HepG2 (cell line): Measurements from ENCODE around the gene LRBA. TPM values are rescaled to one million over a fixed set of nuclear protein-coding genes. Genes with fewer than 3 reads are reported as not detected.

ENCODE experiments used
- ELF3 ChIP-seq: IDR thresholded peaks from 2 replicates; pipeline ENCODE4 v1.6.1; 2016; ENCODE audit warnings: missing genetic modification reagents, missing compliant biosample characterization
- FOXA3 ChIP-seq: IDR thresholded peaks from 2 replicates; pipeline ENCODE4 v1.6.1; 2016; ENCODE audit warnings: missing genetic modification reagents, missing compliant biosample characterization
- FOXK2 ChIP-seq: fragments of 450-650 bp; IDR thresholded peaks from 2 replicates; pipeline ENCODE4 v1.6.1; 2016
- GFI1 ChIP-seq: sonication (generic); formaldehyde crosslinking; IDR thresholded peaks from 2 replicates; pipeline ENCODE4 v1.5.0; 2020; ENCODE audit warnings: missing genetic modification reagents, mild to moderate bottlenecking, borderline replicate concordance
- HNRNPH1 ChIP-seq: fragments of 200-400 bp; formaldehyde crosslinking; optimal IDR thresholded peaks from 2 replicates; pipeline ENCODE3; 2017; ENCODE audit warnings: mild to moderate bottlenecking, low read depth, low read length
- IRF2 ChIP-seq: IDR thresholded peaks from 2 replicates; pipeline ENCODE4 v1.6.1; 2018; ENCODE audit warnings: missing genetic modification reagents, missing compliant biosample characterization
- PAXIP1 ChIP-seq: sonication (generic); formaldehyde crosslinking; conservative IDR thresholded peaks from 2 replicates; pipeline ENCODE4 v1.4.0; 2020; ENCODE audit warnings: mild to moderate bottlenecking, missing genetic modification reagents, moderate library complexity
- PLRG1 ChIP-seq: fragments of 450-650 bp; conservative IDR thresholded peaks from 2 replicates; pipeline ENCODE4 v1.6.1; 2016
- RFX1 ChIP-seq: fragments of 450-650 bp; IDR thresholded peaks from 2 replicates; pipeline ENCODE4 v1.6.1; 2017
- SCMH1 ChIP-seq: sonication (generic); formaldehyde crosslinking; IDR thresholded peaks from 2 replicates; pipeline ENCODE4 v1.9.0; 2021; ENCODE audit warnings: missing genetic modification reagents, mild to moderate bottlenecking, borderline replicate concordance
- SOX13 ChIP-seq, 3 experiments: fragments of 450-650 bp in 1 of 3; sonication (generic) in 1 of 3; formaldehyde crosslinking in 1 of 3; IDR thresholded peaks in 2 of 3; conservative IDR thresholded peaks in 1 of 3; 2 replicates each; pipeline versions ENCODE4 v1.5.0 to v1.6.1; 2016 to 2020; ENCODE audit warnings: antibody characterized with exemption in 1 of 3, mild to moderate bottlenecking in 1 of 3, missing compliant biosample characterization in 1 of 3, missing genetic modification reagents in 1 of 3, moderate library complexity in 1 of 3
- THAP11 ChIP-seq: IDR thresholded peaks from 2 replicates; pipeline ENCODE4 v1.6.1; 2016; ENCODE audit warnings: missing biosample characterization, missing genetic modification reagents
- XRCC5 ChIP-seq: fragments of 200-400 bp; formaldehyde crosslinking; optimal IDR thresholded peaks from 2 replicates; pipeline ENCODE3; 2017; ENCODE audit warnings: mild to moderate bottlenecking, low read length
- ZNF12 ChIP-seq: sonication (generic); formaldehyde crosslinking; IDR thresholded peaks from 2 replicates; pipeline ENCODE4 v1.5.0; 2020; ENCODE audit warnings: missing genetic modification reagents
- ZNF3 ChIP-seq: IDR thresholded peaks from 2 replicates; pipeline ENCODE4 v1.7.0; 2017; ENCODE audit warnings: inconsistent platforms
- ZNF333 ChIP-seq: sonication (generic); formaldehyde crosslinking; IDR thresholded peaks from 2 replicates; pipeline ENCODE4 v1.4.0; 2020; ENCODE audit warnings: mild to moderate bottlenecking, missing genetic modification reagents, borderline replicate concordance
- polyA plus RNA-seq, 8 experiments: library from polyadenylated mRNA; depleted of rRNA in 3 of 8; stranded (reverse) in 7 of 8; unstranded in 1 of 8; fragments of >200 nt; fragmentation: Illumina TruSeq in 4 of 8; extraction: Trizol in 4 of 8; gene quantifications; 2 replicates each; pipeline versions ENCODE4 v1.2.1 to v1.2.3, GENCODE V29; 2011 to 2016; ENCODE audit warnings: low read depth in 4 of 8, missing spikeins in 1 of 8, mixed read lengths in 1 of 8; ENCODE audit not compliant: insufficient read depth in 1 of 8
- total RNA-seq, 5 experiments: library from RNA; depleted of rRNA; stranded (reverse); fragments of >200 nt; fragmentation: Illumina TruSeq; extraction: Trizol; gene quantifications; 2 replicates each; pipeline ENCODE4 v1.2.3, GENCODE V29; 2016; ENCODE audit warnings: low read depth in 1 of 5
- TF ChIP-seq, protein P1 (sequence below): sonication (generic); formaldehyde crosslinking; IDR thresholded peaks from 2 replicates; pipeline ENCODE4 v1.4.0; 2020; ENCODE audit warnings: low read depth, missing genetic modification reagents
- TF ChIP-seq, protein P2 (sequence below): IDR thresholded peaks from 2 replicates; pipeline ENCODE4 v1.6.1; 2018; ENCODE audit warnings: missing genetic modification reagents, mild to moderate bottlenecking, missing compliant biosample characterization
- TF ChIP-seq, protein P3 (sequence below): sonication (generic); formaldehyde crosslinking; IDR thresholded peaks from 2 replicates; pipeline ENCODE4 v1.4.0; 2020; ENCODE audit warnings: missing genetic modification reagents, borderline replicate concordance

The LRBA gene
- total and polyA plus RNA-seq, 2 of the 13 experiments (the other 11 are each of a cell fraction or from before 2014, with no cell fraction given) = 21.0 to 37.2 TPM

- TF ChIP-seq, protein P1, sequence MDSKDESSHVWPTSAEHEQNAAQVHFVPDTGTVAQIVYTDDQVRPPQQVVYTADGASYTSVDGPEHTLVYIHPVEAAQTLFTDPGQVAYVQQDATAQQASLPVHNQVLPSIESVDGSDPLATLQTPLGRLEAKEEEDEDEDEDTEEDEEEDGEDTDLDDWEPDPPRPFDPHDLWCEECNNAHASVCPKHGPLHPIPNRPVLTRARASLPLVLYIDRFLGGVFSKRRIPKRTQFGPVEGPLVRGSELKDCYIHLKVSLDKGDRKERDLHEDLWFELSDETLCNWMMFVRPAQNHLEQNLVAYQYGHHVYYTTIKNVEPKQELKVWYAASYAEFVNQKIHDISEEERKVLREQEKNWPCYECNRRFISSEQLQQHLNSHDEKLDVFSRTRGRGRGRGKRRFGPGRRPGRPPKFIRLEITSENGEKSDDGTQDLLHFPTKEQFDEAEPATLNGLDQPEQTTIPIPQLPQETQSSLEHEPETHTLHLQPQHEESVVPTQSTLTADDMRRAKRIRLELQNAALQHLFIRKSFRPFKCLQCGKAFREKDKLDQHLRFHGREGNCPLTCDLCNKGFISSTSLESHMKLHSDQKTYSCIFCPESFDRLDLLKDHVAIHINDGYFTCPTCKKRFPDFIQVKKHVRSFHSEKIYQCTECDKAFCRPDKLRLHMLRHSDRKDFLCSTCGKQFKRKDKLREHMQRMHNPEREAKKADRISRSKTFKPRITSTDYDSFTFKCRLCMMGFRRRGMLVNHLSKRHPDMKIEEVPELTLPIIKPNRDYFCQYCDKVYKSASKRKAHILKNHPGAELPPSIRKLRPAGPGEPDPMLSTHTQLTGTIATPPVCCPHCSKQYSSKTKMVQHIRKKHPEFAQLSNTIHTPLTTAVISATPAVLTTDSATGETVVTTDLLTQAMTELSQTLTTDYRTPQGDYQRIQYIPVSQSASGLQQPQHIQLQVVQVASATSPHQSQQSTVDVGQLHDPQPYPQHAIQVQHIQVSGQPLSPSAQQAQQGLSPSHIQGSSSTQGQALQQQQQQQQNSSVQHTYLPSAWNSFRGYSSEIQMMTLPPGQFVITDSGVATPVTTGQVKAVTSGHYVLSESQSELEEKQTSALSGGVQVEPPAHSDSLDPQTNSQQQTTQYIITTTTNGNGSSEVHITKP (CRISPR knock-in tag) = no peak
- TF ChIP-seq ZNF333 (CRISPR knock-in tag) = no peak
- TF ChIP-seq THAP11 (CRISPR knock-in tag) = peak; percentile 19; the same call in 1 of the 2 replicates
- TF ChIP-seq XRCC5 = no peak
- TF ChIP-seq, protein P2, sequence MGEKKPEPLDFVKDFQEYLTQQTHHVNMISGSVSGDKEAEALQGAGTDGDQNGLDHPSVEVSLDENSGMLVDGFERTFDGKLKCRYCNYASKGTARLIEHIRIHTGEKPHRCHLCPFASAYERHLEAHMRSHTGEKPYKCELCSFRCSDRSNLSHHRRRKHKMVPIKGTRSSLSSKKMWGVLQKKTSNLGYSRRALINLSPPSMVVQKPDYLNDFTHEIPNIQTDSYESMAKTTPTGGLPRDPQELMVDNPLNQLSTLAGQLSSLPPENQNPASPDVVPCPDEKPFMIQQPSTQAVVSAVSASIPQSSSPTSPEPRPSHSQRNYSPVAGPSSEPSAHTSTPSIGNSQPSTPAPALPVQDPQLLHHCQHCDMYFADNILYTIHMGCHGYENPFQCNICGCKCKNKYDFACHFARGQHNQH (CRISPR knock-in tag) = no peak; the same call in 1 of the 2 replicates
- no peak for TF ChIP-seq HNRNPH1
- TF ChIP-seq ZNF12 (CRISPR knock-in tag) = no peak
- peak; percentile 89 for TF ChIP-seq FOXA3
- TF ChIP-seq ZNF3 (CRISPR knock-in tag) = no peak
- TF ChIP-seq PLRG1 = no peak
- TF ChIP-seq SOX13 (IDR thresholded peaks at IDR 0.05) = no peak
- TF ChIP-seq SOX13 (CRISPR knock-in tag; conservative IDR thresholded peaks at IDR 0.05 in 1 of 2, IDR thresholded peaks at IDR 0.05 in 1 of 2) = peak in 1 of 2 experiments; percentile 95; a peak in 2 of 4 replicates
- TF ChIP-seq ELF3 (CRISPR knock-in tag) = peak; percentile 60; the same call in 1 of the 2 replicates
- peak; percentile 21; the same call in 1 of the 2 replicates for TF ChIP-seq GFI1 (CRISPR knock-in tag)
- TF ChIP-seq SCMH1 (CRISPR knock-in tag) = no peak
- TF ChIP-seq IRF2 (CRISPR knock-in tag) = no peak
- TF ChIP-seq PAXIP1 (CRISPR knock-in tag) = peak; percentile 79
- TF ChIP-seq, protein P3, sequence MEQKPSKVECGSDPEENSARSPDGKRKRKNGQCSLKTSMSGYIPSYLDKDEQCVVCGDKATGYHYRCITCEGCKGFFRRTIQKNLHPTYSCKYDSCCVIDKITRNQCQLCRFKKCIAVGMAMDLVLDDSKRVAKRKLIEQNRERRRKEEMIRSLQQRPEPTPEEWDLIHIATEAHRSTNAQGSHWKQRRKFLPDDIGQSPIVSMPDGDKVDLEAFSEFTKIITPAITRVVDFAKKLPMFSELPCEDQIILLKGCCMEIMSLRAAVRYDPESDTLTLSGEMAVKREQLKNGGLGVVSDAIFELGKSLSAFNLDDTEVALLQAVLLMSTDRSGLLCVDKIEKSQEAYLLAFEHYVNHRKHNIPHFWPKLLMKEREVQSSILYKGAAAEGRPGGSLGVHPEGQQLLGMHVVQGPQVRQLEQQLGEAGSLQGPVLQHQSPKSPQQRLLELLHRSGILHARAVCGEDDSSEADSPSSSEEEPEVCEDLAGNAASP (CRISPR knock-in tag) = peak; percentile 83; the same call in 1 of the 2 replicates
- no peak for TF ChIP-seq FOXK2
- no peak for TF ChIP-seq RFX1
These were observed 300.3 kb downstream of the LRBA start (continued) for GRCh38 chr4:150714462-150715438.
